Ammon's horn (tissue), 1 donor: ENCODE data around the gene ZNF813.
"Not testable (repeated sequence)": the region's sequence is repeated elsewhere in the genome, so short reads cannot be mapped to it uniquely, and the experiment has no call there.

Experiments
- DNase-seq: peaks from one replicate; pipeline ENCODE4 v3.0.0-alpha.2; 2016; ENCODE audit warnings: low spot score

ZNF813 gene

GRCh38 chr19:53467485-53468262, at the start of gene ZNF813:
ZNF813 (plus strand) TSS chr19:53467733; CDS start chr19:53483823, 16,090 bp downstream.
- peak; percentile 96 for DNase-seq

GRCh38 chr19:53420520-53421315, 46.8 kb upstream of the ZNF813 start:
- not testable (repeated sequence) for DNase-seq

- DNase-seq = peak; percentile 3
These were observed 45.0 kb upstream of the ZNF813 start for GRCh38 chr19:53422551-53422950.

GRCh38 chr19:53423074-53423473, 44.5 kb upstream of the ZNF813 start:
- not testable (repeated sequence) for DNase-seq

GRCh38 chr19:53423680-53424079, 43.9 kb upstream of the ZNF813 start:
- DNase-seq = not testable (repeated sequence)

- DNase-seq = peak; percentile 91
These were observed 42.5 kb upstream of the ZNF813 start for GRCh38 chr19:53424968-53425597.

GRCh38 chr19:53431399-53432087, 36.0 kb upstream of the ZNF813 start, which contains the start of gene ZNF761:
ZNF761 (plus strand) TSS chr19:53431984; CDS start chr19:53447269, 15,285 bp downstream.
- DNase-seq = peak; percentile 96

- peak; percentile 9 for DNase-seq
These were observed 35.4 kb upstream of the ZNF813 start for GRCh38 chr19:53432088-53432661.

- DNase-seq = not testable (repeated sequence)
These were observed 23.7 kb upstream of the ZNF813 start for GRCh38 chr19:53443809-53444208.

- DNase-seq = not testable (repeated sequence)
These were observed 20.3 kb upstream of the ZNF813 start for GRCh38 chr19:53447196-53447595.

GRCh38 chr19:53455828-53456227, 11.7 kb upstream of the ZNF813 start:
- DNase-seq = no peak

- not testable (repeated sequence) for DNase-seq
These were observed 7.3 kb upstream of the ZNF813 start for GRCh38 chr19:53460131-53460721.

GRCh38 chr19:53461866-53462265, 5.7 kb upstream of the ZNF813 start:
- DNase-seq = no peak

- no peak for DNase-seq
These were observed 4.7 kb upstream of the ZNF813 start for GRCh38 chr19:53462861-53463260.

- peak; percentile 88 for DNase-seq
These were observed 4.3 kb upstream of the ZNF813 start for GRCh38 chr19:53463263-53463662.

GRCh38 chr19:53466726-53467484, 628 bp upstream of the ZNF813 start:
- peak; percentile 4 for DNase-seq

GRCh38 chr19:53468628-53469027, 1.1 kb downstream of the ZNF813 start:
- not testable (repeated sequence) for DNase-seq

- DNase-seq = no peak
These were observed 4.4 kb downstream of the ZNF813 start for GRCh38 chr19:53471916-53472315.

GRCh38 chr19:53474832-53475231, 7.3 kb downstream of the ZNF813 start:
- not testable (repeated sequence) for DNase-seq

GRCh38 chr19:53475470-53475869, 7.9 kb downstream of the ZNF813 start:
- DNase-seq = not testable (repeated sequence)
